Peyer's patch (tissue), 4 donors: Measurements from ENCODE around the gene PROSER3.

ENCODE experiments used
- CTCF ChIP-seq, 6 experiments: fragments of 450-650 bp in 4 of 6; fragments of 200-600 bp in 2 of 6; sonication (generic) in 1 of 6; IDR thresholded peaks; one replicate each; pipeline ENCODE4 v1.5.1; 2017 to 2019; ENCODE audit warnings: antibody characterized with exemption in 6 of 6, mild to moderate bottlenecking in 3 of 6, moderate library complexity in 1 of 6
- POLR2A ChIP-seq, 2 donors: fragments of 450-650 bp; IDR thresholded peaks; one replicate each; pipeline ENCODE4 v1.5.1; 2017; ENCODE audit warnings: antibody characterized with exemption in 2 of 2, mild to moderate bottlenecking in 2 of 2, moderate library complexity in 2 of 2

- TF ChIP-seq CTCF (IDR thresholded peaks at IDR 0.05), result no peak
- TF ChIP-seq POLR2A (IDR thresholded peaks at IDR 0.05), result no peak
These were observed 5.9 kb upstream of the PROSER3 start for GRCh38 chr19:35751839-35752745.
